ENCODE measurements around the gene NAA60. TPM values are rescaled to one million over a fixed set of nuclear protein-coding genes. Genes with fewer than 3 reads are reported as not detected.

NAA60 gene
- total and polyA plus RNA-seq, 2 donors from 2014 or later = 51.6 to 66.6 TPM

GRCh38 chr16:3481696-3482658 lies 38.5 kb downstream of the NAA60 start:
- Histone ChIP-seq H3K9me3 (ENCODE audit: control insufficient read depth in 2 of 3, insufficient read depth in 1 of 3, low read length in 3 of 3) (no peaks in the 10 kb centered on the region), H3K4me1 (ENCODE audit: control insufficient read depth in 2 of 3, insufficient read depth in 2 of 3, low read depth in 1 of 3, low read length in 3 of 3) (peaks cover 0 to 2% (median 0%) of the 10 kb centered on the region in 3 donors), H3K9ac (ENCODE audit: low read length in 3 of 3) (no peak overlapping the region), H3K27me3 (ENCODE audit: control insufficient read depth, insufficient read depth, low read length) (no peaks in the 10 kb centered on the region), H3K27ac (ENCODE audit: low read depth in 2 of 2, low read length in 2 of 2) (no peak overlapping the region), H3K4me3 (ENCODE audit: low read length in 3 of 3) (no peak overlapping the region), H3K36me3 (ENCODE audit: control insufficient read depth in 2 of 3, insufficient read depth in 3 of 3, low read length in 3 of 3) (peaks cover 3 to 74% (median 33%) of the 10 kb centered on the region in 3 donors)
- intact Hi-C loops (cut with DNase I) = no loop called here
- FAIRE-seq (no peak), DNase-seq (peak in 1 of 5 donors; percentile 31)
- TF ChIP-seq CTCF (IDR thresholded peaks at IDR 0.05; ENCODE audit: borderline replicate concordance, extremely low read depth, insufficient read depth) = no peak

GRCh38 chr16:3482659-3483241 lies 39.3 kb downstream of the NAA60 start:
- Histone ChIP-seq H3K4me3 (ENCODE audit: low read length in 3 of 3) (no peak overlapping the region), H3K36me3 (ENCODE audit: control insufficient read depth in 2 of 3, insufficient read depth in 3 of 3, low read length in 3 of 3) (peaks cover 3 to 70% (median 33%) of the 10 kb centered on the region in 3 donors), H3K9me3 (ENCODE audit: control insufficient read depth in 2 of 3, insufficient read depth in 1 of 3, low read length in 3 of 3) (no peaks in the 10 kb centered on the region), H3K9ac (ENCODE audit: low read length in 3 of 3) (no peak overlapping the region), H3K27me3 (ENCODE audit: control insufficient read depth, insufficient read depth, low read length) (no peaks in the 10 kb centered on the region), H3K27ac (ENCODE audit: low read depth in 2 of 2, low read length in 2 of 2) (no peak overlapping the region), H3K4me1 (ENCODE audit: control insufficient read depth in 2 of 3, insufficient read depth in 2 of 3, low read depth in 1 of 3, low read length in 3 of 3) (peaks cover 0 to 2% (median 0%) of the 10 kb centered on the region in 3 donors)
- FAIRE-seq (no peak), DNase-seq (peak in 1 of 5 donors; percentile 43)
- intact Hi-C loops (cut with DNase I) = no loop called here
- no peak for TF ChIP-seq CTCF (IDR thresholded peaks at IDR 0.05; ENCODE audit: borderline replicate concordance, extremely low read depth, insufficient read depth)

GRCh38 chr16:3484318-3485096 lies 41.0 kb downstream of the NAA60 start:
- FAIRE-seq (no peak), DNase-seq (peak in 1 of 5 donors; percentile 58)
- Histone ChIP-seq H3K36me3 (ENCODE audit: control insufficient read depth in 2 of 3, insufficient read depth in 3 of 3, low read length in 3 of 3) (peaks cover 3 to 64% (median 27%) of the 10 kb centered on the region in 3 donors), H3K27ac (ENCODE audit: low read depth in 2 of 2, low read length in 2 of 2) (no peak overlapping the region), H3K4me3 (ENCODE audit: low read length in 3 of 3) (no peak overlapping the region), H3K9ac (ENCODE audit: low read length in 3 of 3) (no peak overlapping the region), H3K27me3 (ENCODE audit: control insufficient read depth, insufficient read depth, low read length) (no peaks in the 10 kb centered on the region), H3K9me3 (ENCODE audit: control insufficient read depth in 2 of 3, insufficient read depth in 1 of 3, low read length in 3 of 3) (no peaks in the 10 kb centered on the region), H3K4me1 (ENCODE audit: control insufficient read depth in 2 of 3, insufficient read depth in 2 of 3, low read depth in 1 of 3, low read length in 3 of 3) (no peaks in the 10 kb centered on the region)
- intact Hi-C loops (cut with DNase I) = no loop called here
- no peak for TF ChIP-seq CTCF (IDR thresholded peaks at IDR 0.05; ENCODE audit: borderline replicate concordance, extremely low read depth, insufficient read depth)
